ENCODE data around the gene FAM53B.
A peak's percentile ranks its signal among the peaks of the same experiment; 100 is the strongest.

Gene FAM53B

GRCh38 chr10:124716369-124716768, 27.8 kb downstream of the FAM53B start:
- Mint-ChIP-seq H3K9me3 (no peaks in the 10 kb centered on the region), H3K4me1 (ENCODE audit: low read depth) (peaks cover 65% of the 10 kb centered on the region), H3K27ac (peak overlapping the region; percentile 39), H3K36me3 (ENCODE audit: low read depth) (peaks cover 22% of the 10 kb centered on the region), H3K27me3 (ENCODE audit: low read depth) (no peaks in the 10 kb centered on the region), H3K4me3 (no peak overlapping the region)
- DNase-seq (ENCODE audit: low spot score): no peak

- Mint-ChIP-seq H3K9me3 (no peaks in the 10 kb centered on the region), H3K27me3 (ENCODE audit: low read depth) (no peaks in the 10 kb centered on the region), H3K36me3 (ENCODE audit: low read depth) (peaks cover 22% of the 10 kb centered on the region), H3K4me3 (peak overlapping the region; percentile 38), H3K4me1 (ENCODE audit: low read depth) (peaks cover 59% of the 10 kb centered on the region), H3K27ac (peak overlapping the region; percentile 60)
- no peak for DNase-seq (ENCODE audit: low spot score)
Measured at GRCh38 chr10:124715439-124715838, 28.7 kb downstream of the FAM53B start.

GRCh38 chr10:124713679-124714255, 30.4 kb downstream of the FAM53B start:
- Mint-ChIP-seq H3K9me3 (no peaks in the 10 kb centered on the region), H3K27me3 (ENCODE audit: low read depth) (no peaks in the 10 kb centered on the region), H3K36me3 (ENCODE audit: low read depth) (peaks cover 20% of the 10 kb centered on the region), H3K4me1 (ENCODE audit: low read depth) (peaks cover 47% of the 10 kb centered on the region), H3K4me3 (no peak overlapping the region), H3K27ac (peak overlapping the region; percentile 15)
- no peak for DNase-seq (ENCODE audit: low spot score)

GRCh38 chr10:124712704-124713407, 31.3 kb downstream of the FAM53B start:
- Mint-ChIP-seq H3K4me1 (ENCODE audit: low read depth) (peaks cover 43% of the 10 kb centered on the region), H3K27ac (no peak overlapping the region), H3K4me3 (no peak overlapping the region), H3K9me3 (no peaks in the 10 kb centered on the region), H3K27me3 (ENCODE audit: low read depth) (no peaks in the 10 kb centered on the region), H3K36me3 (ENCODE audit: low read depth) (peaks cover 20% of the 10 kb centered on the region)
- DNase-seq (ENCODE audit: low spot score): no peak

- no peak for DNase-seq (ENCODE audit: low spot score)
- peaks cover 34% of the 10 kb centered on the region for H3K4me1 Mint-ChIP-seq (ENCODE audit: low read depth)
- no peaks in the 10 kb centered on the region for H3K9me3 Mint-ChIP-seq
- no peaks in the 10 kb centered on the region for H3K27me3 Mint-ChIP-seq (ENCODE audit: low read depth)
- no peak overlapping the region for H3K4me3 Mint-ChIP-seq
- no peak overlapping the region for H3K27ac Mint-ChIP-seq
- H3K36me3 Mint-ChIP-seq (ENCODE audit: low read depth): peaks cover 20% of the 10 kb centered on the region
Measured at GRCh38 chr10:124711145-124711544, 33.0 kb downstream of the FAM53B start.

- Mint-ChIP-seq H3K4me3 (no peak overlapping the region), H3K4me1 (ENCODE audit: low read depth) (peaks cover 31% of the 10 kb centered on the region), H3K27me3 (ENCODE audit: low read depth) (no peaks in the 10 kb centered on the region), H3K36me3 (ENCODE audit: low read depth) (peaks cover 24% of the 10 kb centered on the region), H3K27ac (no peak overlapping the region), H3K9me3 (no peaks in the 10 kb centered on the region)
- no peak for DNase-seq (ENCODE audit: low spot score)
Measured at GRCh38 chr10:124710266-124710881, 33.8 kb downstream of the FAM53B start.

GRCh38 chr10:124709861-124710260, 34.3 kb downstream of the FAM53B start:
- Mint-ChIP-seq H3K9me3 (no peaks in the 10 kb centered on the region), H3K4me3 (no peak overlapping the region), H3K4me1 (ENCODE audit: low read depth) (peaks cover 30% of the 10 kb centered on the region), H3K36me3 (ENCODE audit: low read depth) (peaks cover 25% of the 10 kb centered on the region), H3K27me3 (ENCODE audit: low read depth) (no peaks in the 10 kb centered on the region), H3K27ac (no peak overlapping the region)
- no peak for DNase-seq (ENCODE audit: low spot score)

- H3K27ac Mint-ChIP-seq: no peak overlapping the region
- H3K27me3 Mint-ChIP-seq (ENCODE audit: low read depth): no peaks in the 10 kb centered on the region
- peaks cover 28% of the 10 kb centered on the region for H3K36me3 Mint-ChIP-seq (ENCODE audit: low read depth)
- peaks cover 36% of the 10 kb centered on the region for H3K4me1 Mint-ChIP-seq (ENCODE audit: low read depth)
- no peak for DNase-seq (ENCODE audit: low spot score)
- no peaks in the 10 kb centered on the region for H3K9me3 Mint-ChIP-seq
- H3K4me3 Mint-ChIP-seq: no peak overlapping the region
Measured at GRCh38 chr10:124708922-124709520, 35.2 kb downstream of the FAM53B start.

GRCh38 chr10:124708246-124708779, 35.9 kb downstream of the FAM53B start:
- H3K27me3 Mint-ChIP-seq (ENCODE audit: low read depth): no peaks in the 10 kb centered on the region
- H3K36me3 Mint-ChIP-seq (ENCODE audit: low read depth): peaks cover 30% of the 10 kb centered on the region
- no peak overlapping the region for H3K4me3 Mint-ChIP-seq
- no peak for DNase-seq (ENCODE audit: low spot score)
- peaks cover 33% of the 10 kb centered on the region for H3K4me1 Mint-ChIP-seq (ENCODE audit: low read depth)
- H3K27ac Mint-ChIP-seq: no peak overlapping the region
- no peaks in the 10 kb centered on the region for H3K9me3 Mint-ChIP-seq

GRCh38 chr10:124707551-124707950, 36.6 kb downstream of the FAM53B start:
- Mint-ChIP-seq H3K27me3 (ENCODE audit: low read depth) (no peaks in the 10 kb centered on the region), H3K36me3 (ENCODE audit: low read depth) (peaks cover 32% of the 10 kb centered on the region), H3K4me3 (no peak overlapping the region), H3K9me3 (no peaks in the 10 kb centered on the region), H3K4me1 (ENCODE audit: low read depth) (peaks cover 36% of the 10 kb centered on the region), H3K27ac (no peak overlapping the region)
- no peak for DNase-seq (ENCODE audit: low spot score)

GRCh38 chr10:124707144-124707467, 37.1 kb downstream of the FAM53B start:
- no peak overlapping the region for H3K4me3 Mint-ChIP-seq
- no peak overlapping the region for H3K27ac Mint-ChIP-seq

GRCh38 chr10:124706462-124707143, 37.6 kb downstream of the FAM53B start:
- no peak overlapping the region for H3K4me3 Mint-ChIP-seq
- no peaks in the 10 kb centered on the region for H3K27me3 Mint-ChIP-seq (ENCODE audit: low read depth)
- H3K9me3 Mint-ChIP-seq: no peaks in the 10 kb centered on the region
- no peak for DNase-seq (ENCODE audit: low spot score)
- no peak overlapping the region for H3K27ac Mint-ChIP-seq
- H3K36me3 Mint-ChIP-seq (ENCODE audit: low read depth): peaks cover 37% of the 10 kb centered on the region
- H3K4me1 Mint-ChIP-seq (ENCODE audit: low read depth): peaks cover 44% of the 10 kb centered on the region

More at GRCh38 chr10:124707144-124707467, 37.1 kb downstream of the FAM53B start:
- Mint-ChIP-seq H3K27me3 (ENCODE audit: low read depth) (no peaks in the 10 kb centered on the region), H3K4me1 (ENCODE audit: low read depth) (peaks cover 41% of the 10 kb centered on the region), H3K36me3 (ENCODE audit: low read depth) (peaks cover 35% of the 10 kb centered on the region), H3K9me3 (no peaks in the 10 kb centered on the region)
- no peak for DNase-seq (ENCODE audit: low spot score)

GRCh38 chr10:124705817-124706461, 38.2 kb downstream of the FAM53B start:
- no peaks in the 10 kb centered on the region for H3K27me3 Mint-ChIP-seq (ENCODE audit: low read depth)
- no peak for DNase-seq (ENCODE audit: low spot score)
- peaks cover 47% of the 10 kb centered on the region for H3K4me1 Mint-ChIP-seq (ENCODE audit: low read depth)
- no peak overlapping the region for H3K4me3 Mint-ChIP-seq
- peaks cover 37% of the 10 kb centered on the region for H3K36me3 Mint-ChIP-seq (ENCODE audit: low read depth)
- no peaks in the 10 kb centered on the region for H3K9me3 Mint-ChIP-seq
- H3K27ac Mint-ChIP-seq: no peak overlapping the region
